HG03135 (cell line): Measurements from ENCODE around the gene STK11.

Experiments used
- ATAC-seq: cut with Tn5 transposase; IDR thresholded peaks from one replicate; pipeline ENCODE4 v1.9.1; 2021; ENCODE audit warnings: mild to moderate bottlenecking, moderate library complexity; ENCODE audit not compliant: unreplicated experiment

The STK11 gene

DNA sequence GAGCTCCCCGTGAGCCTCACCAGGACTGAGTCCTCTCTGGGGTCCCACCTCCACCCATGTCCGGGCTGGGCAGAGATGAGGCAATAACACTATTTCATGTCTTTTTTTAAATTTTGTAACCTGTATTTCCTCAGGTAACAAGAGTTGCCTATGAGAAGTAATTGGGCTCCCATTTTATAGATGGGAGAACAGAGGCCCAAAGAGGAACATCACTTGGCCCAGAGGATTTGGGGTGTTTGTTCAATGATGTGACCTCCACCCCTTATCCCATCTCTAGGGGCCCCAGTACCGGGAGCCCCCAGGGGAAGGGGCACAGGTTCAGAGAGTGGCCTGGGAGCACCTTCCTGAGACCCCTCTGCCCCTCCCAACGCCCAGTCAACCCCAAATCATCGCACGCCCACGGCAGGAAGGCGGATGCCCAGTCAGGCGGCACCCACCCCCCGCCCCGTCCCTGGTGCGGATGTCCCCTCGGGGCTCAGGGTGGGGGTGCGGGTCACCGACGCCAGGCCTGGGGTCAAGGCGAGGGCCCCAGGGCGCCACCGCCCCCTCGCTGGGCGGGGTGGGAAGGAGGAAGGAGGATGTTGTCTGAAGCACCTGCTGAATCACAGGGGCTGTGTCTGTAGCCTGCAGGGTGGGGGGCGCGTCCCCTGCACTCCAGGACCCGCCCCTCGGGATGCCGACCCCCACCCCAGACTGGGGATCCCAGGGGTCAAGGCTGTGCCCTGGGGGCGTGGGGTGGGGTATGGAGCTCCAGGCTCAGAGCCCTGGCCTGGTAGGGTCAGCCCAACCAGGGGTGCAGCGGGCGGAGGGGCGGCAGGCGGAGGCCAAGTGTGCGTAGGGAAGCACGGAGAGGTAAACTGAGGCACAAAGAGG lies 54.5 kb downstream of the STK11 start:
- ATAC-seq = no peak

DNA sequence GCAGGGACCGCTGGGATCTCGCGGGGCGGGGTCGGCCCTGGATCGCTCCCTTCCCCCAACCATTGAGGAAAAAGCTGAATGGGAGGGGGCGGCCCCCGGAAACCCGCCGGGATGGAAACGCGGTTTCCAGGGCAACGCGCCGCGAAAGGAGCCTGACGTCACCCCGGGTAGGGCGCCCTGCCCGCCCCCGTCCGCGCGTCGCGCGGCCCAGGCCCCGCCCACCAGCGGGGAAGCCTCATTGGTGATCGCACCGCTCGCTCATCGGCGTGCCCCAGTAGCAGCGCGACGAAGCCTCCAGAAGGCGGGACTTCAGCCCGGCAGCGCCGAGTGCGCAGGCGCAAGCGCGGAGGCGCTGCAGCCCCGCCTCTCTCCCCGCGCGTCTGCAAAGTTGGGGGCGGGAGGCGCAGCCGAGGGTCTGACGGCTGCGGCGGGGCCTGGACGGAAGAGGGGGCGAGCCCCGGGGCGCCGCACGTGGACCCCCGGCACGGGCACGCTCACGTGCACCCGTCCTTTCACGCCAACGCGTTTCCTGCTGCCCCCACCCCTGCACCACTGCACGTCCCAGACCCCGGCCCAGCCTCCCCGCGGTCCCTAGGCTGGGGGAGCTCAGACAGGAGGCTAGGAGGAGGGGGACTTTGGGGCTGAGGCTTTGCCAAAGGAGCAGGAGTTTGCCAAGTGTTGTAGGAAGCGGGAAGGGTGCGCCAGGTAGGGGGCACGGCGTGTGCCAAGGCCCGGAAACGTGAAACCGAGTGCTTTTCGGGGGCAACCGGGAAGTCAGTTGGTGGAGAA lies 55.4 kb downstream of the STK11 start:
- ATAC-seq = peak; percentile 40

DNA sequence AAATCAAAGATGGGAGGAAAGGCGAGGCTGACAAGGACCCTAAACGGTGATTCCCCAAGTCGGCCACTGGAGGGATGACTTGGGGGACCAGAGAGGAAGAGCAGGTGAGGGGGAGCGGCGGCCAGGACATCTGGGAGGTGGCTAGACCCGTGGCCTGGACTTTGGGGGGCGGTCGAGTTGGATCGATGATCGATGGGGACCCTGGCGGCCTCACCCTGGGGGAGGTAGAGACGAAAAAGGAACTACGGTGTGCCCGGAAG lies 55.9 kb downstream of the STK11 start:
- ATAC-seq = no peak

DNA sequence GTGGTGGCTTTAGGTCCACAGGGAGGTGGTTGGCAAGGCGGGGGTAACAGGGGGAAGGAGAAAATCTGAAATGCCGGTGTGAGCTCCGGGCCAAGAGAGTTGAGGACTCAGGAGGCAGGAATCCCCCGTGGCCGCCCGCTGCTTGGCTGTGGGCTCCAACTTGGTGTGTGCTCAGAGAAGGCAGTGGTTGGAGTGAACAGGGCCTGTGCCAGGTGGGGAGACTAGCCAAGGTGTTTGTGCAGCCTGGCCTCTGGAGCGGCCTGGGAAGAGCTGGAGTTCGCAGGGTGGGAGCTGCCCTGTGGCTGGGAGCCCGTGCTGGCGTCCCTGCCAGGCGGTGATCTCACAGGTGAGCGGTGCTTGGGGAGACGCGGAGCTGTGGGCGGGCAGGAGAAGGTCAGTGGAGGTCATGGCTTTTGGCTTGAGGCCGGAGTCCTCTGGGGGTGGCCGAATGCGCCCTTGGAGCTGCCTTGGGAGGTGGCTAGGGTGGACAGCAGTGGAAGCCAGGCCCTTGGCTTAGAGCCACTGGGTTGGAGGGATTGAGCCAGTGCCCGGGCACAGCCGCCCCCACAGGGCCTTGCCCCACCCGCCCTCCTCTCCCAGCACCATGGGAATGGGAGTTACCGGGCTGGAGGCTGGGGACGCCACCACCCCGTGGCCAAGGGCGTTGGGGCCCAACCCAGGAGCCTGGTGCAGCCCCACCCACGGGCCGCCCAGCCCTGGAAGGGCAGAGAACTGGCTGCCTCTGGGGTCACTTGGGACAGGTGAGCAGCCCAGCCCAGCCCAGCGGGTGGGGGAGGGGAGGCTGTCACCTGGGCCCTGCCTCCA lies 56.4 kb downstream of the STK11 start:
- ATAC-seq = no peak

DNA sequence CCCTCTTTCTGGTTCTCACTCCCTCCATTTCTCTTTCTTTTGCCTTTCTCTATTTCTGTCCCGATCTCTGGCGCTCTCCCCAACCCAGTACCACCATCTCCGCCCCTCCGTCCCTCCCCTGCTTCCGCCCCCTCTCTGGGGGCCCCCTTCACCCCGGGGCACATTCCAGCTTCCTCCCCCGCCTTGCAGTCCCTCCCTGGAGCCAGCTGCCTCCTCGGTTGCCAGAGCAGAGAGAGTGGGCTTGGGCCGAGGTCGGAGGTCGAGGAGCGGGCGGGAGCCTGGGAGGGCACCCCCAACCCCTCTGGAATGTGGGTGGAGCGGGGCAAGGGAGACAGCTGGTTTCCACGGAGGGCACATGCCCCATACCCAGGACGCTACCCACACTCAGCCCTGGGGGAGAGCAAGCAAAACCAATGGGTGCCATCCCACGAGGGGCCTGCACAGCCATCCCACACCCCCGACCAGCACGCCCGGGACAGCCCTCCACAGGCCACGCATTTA lies 57.1 kb downstream of the STK11 start:
- ATAC-seq = no peak

DNA sequence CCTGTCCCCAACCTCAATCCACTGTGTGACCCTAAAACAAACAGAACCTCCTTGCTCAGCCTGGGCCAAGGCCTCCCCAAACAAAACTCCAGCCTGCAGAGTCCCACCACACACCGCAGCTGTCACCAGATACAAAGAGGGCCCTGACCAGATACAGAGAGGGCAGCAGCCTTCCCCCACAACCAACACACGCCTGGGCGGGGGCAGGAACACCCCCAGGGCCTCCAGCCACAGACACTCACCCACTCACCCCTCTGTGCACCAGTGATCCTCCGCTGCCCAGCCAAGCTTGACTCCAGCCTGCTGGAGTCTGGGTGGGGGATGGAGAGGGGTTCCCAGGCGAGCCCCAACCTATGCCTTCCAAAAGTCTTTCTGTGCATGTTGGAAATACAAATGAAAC lies 57.6 kb downstream of the STK11 start:
- no peak for ATAC-seq

DNA sequence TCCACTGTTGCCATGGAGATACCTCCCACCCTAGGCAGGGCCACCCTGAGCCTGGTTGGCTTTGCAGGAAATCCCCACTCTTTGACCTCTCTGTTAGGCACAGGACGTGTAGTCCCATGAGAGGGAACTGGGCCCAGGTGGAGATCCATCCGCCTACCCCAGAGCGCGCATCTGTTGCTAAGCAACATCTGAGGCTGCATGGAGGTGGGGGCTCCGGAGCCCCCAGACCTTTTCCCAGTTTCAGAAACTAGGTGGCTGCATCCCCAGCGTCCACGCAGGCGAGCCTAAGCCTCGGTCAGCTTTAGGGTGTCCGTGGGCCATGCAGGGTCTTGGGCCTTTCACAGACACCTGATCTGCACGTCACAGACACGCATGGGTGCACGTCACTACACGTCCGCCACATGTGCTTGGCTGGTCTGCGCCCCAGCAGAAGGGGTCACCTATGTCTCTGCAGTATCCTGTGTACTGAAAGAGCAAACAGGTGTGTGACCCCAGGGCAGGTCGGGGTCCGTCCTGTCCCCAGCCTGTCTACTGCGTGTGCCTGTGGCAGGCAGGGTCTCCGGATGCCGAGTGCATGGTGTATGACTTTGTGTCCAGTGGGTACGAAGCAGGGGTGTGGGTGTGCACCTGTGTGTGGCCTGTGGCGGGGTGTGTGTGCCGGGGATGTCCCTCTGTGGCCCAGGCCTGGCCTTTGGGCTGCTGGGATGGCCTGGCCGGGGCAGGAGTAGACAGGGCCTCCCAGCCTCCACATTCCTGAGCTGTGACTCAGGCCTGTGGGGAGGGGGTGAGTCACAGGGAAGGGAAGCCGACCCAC lies 59.4 kb downstream of the STK11 start:
- ATAC-seq = no peak

DNA sequence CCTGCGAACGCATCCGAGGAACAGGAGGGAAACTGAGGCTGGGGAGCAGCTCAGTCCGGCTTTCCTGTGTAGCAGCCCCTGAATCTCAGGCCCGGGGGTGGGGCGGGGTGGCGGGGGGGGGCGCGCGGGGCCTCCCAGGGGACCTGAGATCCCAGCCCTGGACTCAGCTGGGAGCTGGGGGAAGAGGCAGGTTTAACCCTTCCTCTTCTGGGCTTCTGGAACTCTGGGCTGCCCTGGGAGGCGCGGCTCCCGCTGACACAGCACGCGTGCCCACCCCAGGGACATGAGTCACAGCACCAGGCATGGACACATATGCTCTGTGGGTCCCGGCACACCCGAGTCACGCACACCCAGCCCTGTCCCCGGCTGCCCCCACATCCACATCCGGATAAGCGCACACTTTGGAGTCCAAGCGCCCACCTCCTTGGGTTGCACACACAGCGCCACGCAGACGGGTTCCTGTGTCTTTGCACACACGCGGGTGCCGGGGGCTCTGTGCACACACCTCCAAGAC lies 60.1 kb downstream of the STK11 start:
- no peak for ATAC-seq

DNA sequence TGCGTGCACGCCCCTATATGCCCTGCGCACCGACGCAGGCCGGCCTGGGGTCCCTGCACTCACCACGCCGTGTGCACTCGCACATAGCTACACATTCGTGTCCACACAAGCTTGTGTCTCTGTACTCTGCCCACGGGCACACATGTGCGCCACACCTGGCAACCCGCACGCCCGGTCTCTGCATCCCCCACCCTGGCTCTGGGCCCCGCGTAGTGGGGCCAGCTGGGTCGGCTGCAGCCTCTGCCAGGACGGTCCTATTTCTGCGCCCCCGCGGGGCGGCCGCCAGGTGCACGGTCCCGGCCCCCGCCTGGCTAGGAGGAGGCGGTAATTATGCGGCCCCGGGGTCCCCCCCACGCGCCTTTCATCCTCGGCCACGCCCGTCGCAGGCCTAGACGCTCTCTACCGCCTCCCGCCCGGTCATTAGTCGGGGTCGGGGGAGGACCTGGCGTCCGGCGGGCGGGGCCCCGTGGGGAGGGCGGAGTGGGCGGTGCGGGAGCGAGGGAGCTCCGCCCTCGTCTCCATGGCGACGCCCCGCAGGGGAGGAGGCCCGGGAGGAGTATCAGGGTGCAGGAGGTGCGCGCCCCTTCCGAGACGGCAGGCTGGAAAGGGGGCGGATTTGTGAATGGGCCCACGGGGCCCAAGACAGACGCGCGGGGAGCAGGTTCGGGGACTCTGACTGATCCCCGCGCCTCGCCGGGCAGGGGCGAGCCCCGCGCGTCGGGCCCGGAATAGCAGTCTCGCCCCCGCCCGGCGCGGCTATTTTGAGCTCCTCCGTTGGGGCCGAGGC lies 60.7 kb downstream of the STK11 start:
- peak; percentile 32 for ATAC-seq

DNA sequence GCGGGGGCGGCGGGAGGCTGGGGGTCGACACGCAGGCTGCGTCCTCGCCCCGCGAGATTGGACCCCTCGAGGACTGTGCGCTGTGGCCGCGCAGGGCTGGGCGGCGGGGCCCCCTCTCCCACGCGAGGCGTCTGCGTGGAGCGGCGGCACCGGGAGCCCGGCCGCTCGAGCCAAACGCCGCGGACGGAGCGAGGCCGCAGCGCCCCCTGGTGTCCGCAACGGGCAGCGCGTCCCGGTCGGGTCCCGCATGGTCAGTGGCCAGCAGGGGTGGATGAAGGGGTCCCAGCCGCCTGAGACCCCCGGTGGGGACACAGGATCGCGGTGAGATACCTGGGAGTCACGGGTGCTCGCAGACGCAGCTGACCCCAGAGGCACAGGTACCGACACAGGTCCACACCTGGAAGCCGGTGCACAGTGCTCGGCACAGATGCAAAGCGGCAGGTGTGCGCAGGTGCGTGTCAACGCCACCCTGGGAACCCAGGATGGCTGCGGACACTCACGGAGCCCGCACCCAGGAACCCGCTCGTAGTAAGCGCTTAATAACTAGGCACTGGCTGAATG lies 61.4 kb downstream of the STK11 start:
- ATAC-seq = peak; percentile 13

DNA sequence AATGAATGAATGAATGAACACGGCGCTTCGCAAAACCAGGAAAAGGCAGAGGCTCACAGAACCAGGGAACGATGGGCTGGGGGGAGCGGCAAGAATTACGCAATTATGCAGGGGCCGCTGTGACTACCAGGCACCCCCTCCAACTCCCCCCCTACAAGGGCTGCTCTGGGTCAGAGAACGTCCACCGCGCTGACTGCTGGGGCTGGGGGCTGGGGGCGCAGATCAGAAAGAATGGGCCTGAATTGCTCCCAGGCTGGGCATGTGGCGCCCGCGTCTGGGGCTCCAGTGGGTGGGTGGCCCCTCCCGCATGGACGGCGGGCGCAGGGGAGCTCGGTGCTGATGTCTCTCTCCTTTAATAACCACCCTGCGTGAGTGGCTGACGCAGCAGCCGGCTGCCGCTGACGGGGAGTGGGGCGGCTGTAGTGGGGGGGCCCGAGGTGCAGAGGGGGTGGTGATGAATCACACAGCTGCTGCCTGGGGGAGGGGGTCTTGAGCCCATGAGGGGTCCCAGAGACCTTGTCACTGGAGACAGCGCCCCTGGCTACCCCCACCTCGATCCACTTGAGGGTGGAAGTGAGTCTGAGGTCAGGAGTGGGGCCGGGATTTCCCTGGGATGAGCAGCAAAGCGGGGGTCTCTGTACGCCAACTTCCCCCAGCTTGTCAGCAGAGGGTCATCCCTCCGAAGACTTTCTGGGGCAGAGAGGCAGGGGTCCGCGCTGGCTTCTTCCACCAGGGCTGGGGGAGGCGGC lies 62.1 kb downstream of the STK11 start:
- no peak for ATAC-seq

DNA sequence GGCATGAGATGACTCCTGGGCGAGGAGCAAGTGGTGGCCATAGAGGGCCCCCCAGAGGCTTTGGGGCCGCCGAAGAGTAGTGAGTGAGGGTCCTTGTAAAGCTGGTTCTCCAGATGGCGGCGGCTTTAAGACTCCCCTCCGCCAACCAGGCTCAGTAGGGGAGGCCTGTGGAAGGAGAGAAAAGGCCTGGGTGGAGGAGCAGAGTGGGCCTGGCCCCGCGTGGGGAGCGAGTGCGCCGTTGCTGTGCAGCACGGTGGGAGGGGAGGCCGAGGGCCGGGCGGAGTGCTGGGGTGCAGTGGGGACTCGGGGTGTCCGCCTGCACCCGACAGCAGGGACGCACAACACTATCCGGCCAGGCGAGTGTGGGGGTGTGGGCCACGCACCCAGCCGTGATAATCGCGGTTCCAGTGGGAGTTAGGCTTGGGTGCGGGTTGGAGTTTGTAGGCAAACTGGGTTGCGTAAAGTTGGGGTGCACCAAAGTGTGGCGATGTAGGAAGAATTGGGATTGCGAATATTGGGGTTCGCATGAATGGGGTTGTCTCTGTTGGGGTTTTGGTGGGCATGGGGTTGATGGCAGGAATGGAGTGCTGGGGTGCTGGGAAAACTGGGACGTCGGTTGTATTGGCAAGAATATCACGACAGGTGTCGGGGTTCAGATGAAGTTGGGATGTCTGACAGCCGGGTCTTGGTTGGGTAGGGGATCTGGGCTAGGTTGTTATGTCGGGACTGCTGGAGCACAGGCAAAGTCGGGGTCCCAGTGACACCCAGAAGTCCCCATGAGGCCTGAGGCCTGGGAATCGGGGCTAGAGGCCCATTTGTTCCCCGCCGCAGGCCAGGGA lies 62.9 kb downstream of the STK11 start:
- ATAC-seq = no peak

DNA sequence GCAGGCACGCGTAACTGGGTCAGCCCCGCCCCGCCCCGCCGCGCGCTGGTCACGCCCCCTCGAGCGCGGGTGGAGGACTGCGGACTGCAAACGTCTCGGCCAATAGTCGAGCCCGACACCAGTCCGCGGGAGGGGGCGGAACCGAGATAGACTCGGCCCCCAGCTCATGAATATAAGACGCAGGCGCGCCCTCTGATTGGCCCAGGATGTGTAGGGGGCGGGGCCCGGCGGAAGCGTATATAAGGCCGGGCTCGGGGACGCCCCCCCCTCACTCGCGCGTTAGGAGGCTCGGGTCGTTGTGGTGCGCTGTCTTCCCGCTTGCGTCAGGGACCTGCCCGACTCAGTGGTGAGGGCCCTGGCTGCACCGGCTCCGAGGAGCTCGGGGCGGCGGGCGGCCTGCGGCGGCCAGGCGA lies 63.5 kb downstream of the STK11 start, which contains the start of gene CIRBP:
TSS of gene CIRBP (plus strand) at position 268 of the 413 bp plus-strand sequence. CDS start 1,602 bp downstream, outside the sequence.
- ATAC-seq = peak; percentile 47

DNA sequence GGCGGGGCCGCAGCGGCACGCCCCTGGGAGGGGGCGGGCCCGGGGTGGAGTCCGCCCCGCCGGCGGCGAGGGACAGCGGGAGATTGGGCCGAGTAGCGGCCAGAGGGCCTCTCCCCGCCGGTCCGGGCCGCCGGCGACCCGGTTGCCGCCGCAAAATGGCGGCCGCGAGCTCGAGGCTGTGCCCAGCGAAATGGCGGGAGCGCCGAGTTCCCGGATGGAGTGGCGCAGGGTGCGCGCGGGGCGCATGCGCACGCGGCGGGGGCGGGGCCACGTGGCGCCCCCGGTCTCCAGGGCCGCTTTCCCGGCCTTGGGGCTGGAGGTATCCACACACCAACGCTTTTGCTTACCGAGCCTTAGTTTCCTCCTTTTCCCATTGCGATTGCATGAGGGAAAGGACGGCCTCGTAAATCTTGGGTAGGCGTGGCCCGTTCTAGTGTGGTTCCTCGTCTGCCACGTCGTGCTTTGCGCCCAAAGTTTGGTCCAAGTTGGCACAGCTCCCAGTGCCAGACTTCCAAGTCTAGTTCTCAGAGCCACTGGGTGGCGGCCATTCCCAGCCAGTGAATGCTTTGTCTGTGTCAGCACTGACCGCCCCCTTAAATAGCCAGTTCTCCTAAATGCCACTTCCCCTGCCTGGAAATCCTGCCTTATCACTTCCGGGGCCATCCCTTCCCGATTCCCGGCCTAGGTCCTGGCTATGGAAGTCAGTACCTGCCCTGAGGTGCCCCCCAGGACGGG lies 64.1 kb downstream of the STK11 start:
- peak; percentile 20 for ATAC-seq

DNA sequence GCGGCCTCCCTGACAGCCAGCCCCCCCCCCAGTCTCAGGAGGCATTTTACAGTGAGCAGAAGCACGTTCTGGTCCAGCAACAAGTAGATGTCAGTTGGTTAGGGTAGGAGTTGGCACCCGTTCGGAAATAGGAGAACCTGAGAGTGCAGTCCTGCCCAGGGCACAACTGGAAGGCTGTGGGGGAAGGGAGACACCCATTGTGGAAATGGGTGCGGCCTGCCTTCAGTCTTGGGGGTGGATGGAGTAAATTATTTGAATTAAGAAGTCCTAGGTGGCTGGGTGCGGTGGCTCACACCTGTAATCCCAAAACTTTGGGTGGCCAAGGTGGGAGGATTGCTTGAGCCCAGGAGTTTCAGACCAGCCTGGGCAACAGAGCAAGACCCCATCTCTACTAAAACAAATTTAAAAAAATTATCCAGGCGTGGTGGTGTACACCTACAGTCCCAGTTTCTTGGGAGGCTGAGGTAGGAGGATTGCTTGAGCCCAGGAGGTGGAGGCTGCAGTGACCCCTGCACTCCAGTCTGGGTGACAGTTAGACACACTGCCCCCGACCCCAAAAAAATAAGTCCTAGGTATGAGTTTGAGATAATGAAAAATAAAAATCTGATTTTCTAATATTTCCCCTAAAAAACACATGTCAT lies 64.8 kb downstream of the STK11 start:
- ATAC-seq = no peak

DNA sequence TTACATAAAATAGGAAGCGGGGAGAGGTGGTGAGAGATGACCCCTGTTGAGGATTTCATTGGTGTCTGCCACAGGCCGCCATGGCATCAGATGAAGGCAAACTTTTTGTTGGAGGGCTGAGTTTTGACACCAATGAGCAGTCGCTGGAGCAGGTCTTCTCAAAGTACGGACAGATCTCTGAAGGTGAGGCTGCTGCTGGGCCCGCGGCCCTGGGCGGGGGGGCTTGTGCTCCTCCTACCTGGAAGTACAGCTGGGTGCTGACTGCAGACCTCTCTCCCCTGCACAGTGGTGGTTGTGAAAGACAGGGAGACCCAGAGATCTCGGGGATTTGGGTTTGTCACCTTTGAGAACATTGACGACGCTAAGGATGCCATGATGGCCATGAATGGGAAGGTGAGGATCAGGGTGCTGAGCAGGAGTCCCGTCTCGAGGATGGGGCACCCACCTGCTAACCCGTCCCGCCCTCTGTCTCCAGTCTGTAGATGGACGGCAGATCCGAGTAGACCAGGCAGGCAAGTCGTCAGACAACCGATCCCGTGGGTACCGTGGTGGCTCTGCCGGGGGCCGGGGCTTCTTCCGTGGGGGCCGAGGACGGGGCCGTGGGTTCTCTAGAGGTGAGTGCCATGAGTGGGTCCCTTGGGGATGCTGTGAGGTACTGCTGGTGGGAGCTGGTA lies 65.4 kb downstream of the STK11 start:
- no peak for ATAC-seq
